Liver (tissue), 9 donors: ENCODE measurements around the gene NXPH2. TPM values are rescaled to one million over a fixed set of nuclear protein-coding genes. Genes with fewer than 3 reads are reported as not detected.
"Not testable (repeated sequence)": the region's sequence is repeated elsewhere in the genome, so short reads cannot be mapped to it uniquely, and the experiment has no call there.

Experiments used
- DNase-seq: peaks from one replicate; pipeline ENCODE4 v3.0.0-alpha.2; 2017; ENCODE audit warnings: low spot score
- H3K27ac ChIP-seq, 2 donors: one replicate each; pipeline ENCODE4 v1.7.0; 2013; ENCODE audit warnings: inconsistent platforms in 2 of 2, low read length in 2 of 2, control low read depth in 1 of 2, low read depth in 1 of 2, mild to moderate bottlenecking in 1 of 2
- H3K27me3 ChIP-seq, 4 donors: one replicate each; pipeline versions ENCODE4 v1.6.1 to v1.7.0; 2013; ENCODE audit warnings: low read length in 3 of 4, inconsistent platforms in 1 of 4, mild to moderate bottlenecking in 1 of 4, moderate library complexity in 1 of 4; ENCODE audit not compliant: control insufficient read depth in 4 of 4, insufficient read depth in 4 of 4
- H3K36me3 ChIP-seq, 4 donors: one replicate each; pipeline versions ENCODE4 v1.6.1 to v1.7.0; 2013; ENCODE audit warnings: low read length in 3 of 4, mild to moderate bottlenecking in 3 of 4, low read depth in 1 of 4, moderate library complexity in 1 of 4; ENCODE audit not compliant: control insufficient read depth in 4 of 4, insufficient read depth in 3 of 4
- H3K4me1 ChIP-seq, 4 donors: one replicate each; pipeline versions ENCODE4 v1.6.1 to v1.7.0; 2013; ENCODE audit warnings: low read length in 3 of 4, mild to moderate bottlenecking in 3 of 4, moderate library complexity in 1 of 4; ENCODE audit not compliant: control insufficient read depth in 4 of 4, insufficient read depth in 4 of 4
- H3K4me3 ChIP-seq, 3 donors: one replicate each; pipeline versions ENCODE4 v1.6.1 to v1.7.0; 2013; ENCODE audit warnings: low read length in 3 of 3, control low read depth in 1 of 3, low read depth in 1 of 3, mild to moderate bottlenecking in 1 of 3
- H3K9ac ChIP-seq, 2 donors: one replicate each; pipeline ENCODE4 v1.7.0; 2013; ENCODE audit warnings: low read length in 2 of 2, mild to moderate bottlenecking in 2 of 2, moderate library complexity in 2 of 2, control low read depth in 1 of 2, low read depth in 1 of 2
- H3K9me3 ChIP-seq, 4 donors: one replicate each; pipeline versions ENCODE4 v1.6.1 to v1.7.0; 2013; ENCODE audit warnings: low read length in 3 of 4; ENCODE audit not compliant: control insufficient read depth in 4 of 4
- ATF3 ChIP-seq: IDR thresholded peaks from 2 replicates; pipeline ENCODE4 v1.6.1; 2016; ENCODE audit warnings: antibody characterized with exemption
- GABPA ChIP-seq, 2 donors: IDR thresholded peaks in 1 of 2; conservative IDR thresholded peaks in 1 of 2; 2 replicates each; pipeline ENCODE4 v1.6.1; 2016; ENCODE audit warnings: antibody characterized with exemption in 2 of 2, mild to moderate bottlenecking in 1 of 2, moderate library complexity in 1 of 2
- HNF4A ChIP-seq, 2 donors: conservative IDR thresholded peaks; 2 replicates each; pipeline ENCODE4 v1.6.1; 2016; ENCODE audit warnings: antibody characterized with exemption in 2 of 2, mild to moderate bottlenecking in 2 of 2
- HNF4G ChIP-seq: IDR thresholded peaks from 2 replicates; pipeline ENCODE4 v1.6.1; 2016; ENCODE audit warnings: antibody characterized with exemption
- JUND ChIP-seq, 2 donors: IDR thresholded peaks; 2 replicates each; pipeline ENCODE4 v1.6.1; 2016; ENCODE audit warnings: antibody characterized with exemption in 2 of 2
- NR2F2 ChIP-seq: IDR thresholded peaks from 2 replicates; pipeline ENCODE4 v1.6.1; 2016; ENCODE audit warnings: antibody characterized with exemption
- RAD21 ChIP-seq, 2 donors: IDR thresholded peaks; 2 replicates each; pipeline ENCODE4 v1.6.1; 2016; ENCODE audit warnings: antibody characterized with exemption in 2 of 2, mild to moderate bottlenecking in 2 of 2
- REST ChIP-seq: IDR thresholded peaks from 2 replicates; pipeline ENCODE4 v1.6.1; 2016; ENCODE audit warnings: antibody characterized with exemption, mild to moderate bottlenecking
- RXRA ChIP-seq, 2 donors: IDR thresholded peaks; 2 replicates each; pipeline ENCODE4 v1.6.1; 2017 to 2018; ENCODE audit warnings: antibody characterized with exemption in 2 of 2, mild to moderate bottlenecking in 1 of 2
- SP1 ChIP-seq: IDR thresholded peaks from 2 replicates; pipeline ENCODE4 v1.6.1; 2018; ENCODE audit warnings: antibody characterized with exemption, mild to moderate bottlenecking
- TAF1 ChIP-seq: conservative IDR thresholded peaks from 2 replicates; pipeline ENCODE4 v1.6.1; 2016; ENCODE audit warnings: antibody characterized with exemption, mild to moderate bottlenecking
- WGBS: extraction: QIAGEN DNeasy Blood & Tissue Kit; methylation state at CpG from one replicate; pipeline ENCODE4 v1.1.7; 2013; 5-methylcytosine and 5-hydroxymethylcytosine counted together
- polyA plus RNA-seq, 2 donors: library from polyadenylated mRNA; stranded (reverse) in 1 of 2; unstranded in 1 of 2; fragments of 200-250 nt in 1 of 2; fragments of >200 nt in 1 of 2; fragmentation: Nextera tagmentation in 1 of 2; extraction: Ambion mirVana in 1 of 2; gene quantifications; one replicate each; pipeline versions ENCODE4 v1.2.1 to v1.2.3, GENCODE V29; 2013 to 2015
- total RNA-seq, 2 donors: library from RNA; depleted of rRNA; stranded (reverse); fragments of >200 nt; gene quantifications; one replicate each; pipeline ENCODE4 v1.2.3, GENCODE V29; 2014
- TF ChIP-seq, protein P1 (sequence below): IDR thresholded peaks from 2 replicates; pipeline ENCODE4 v1.6.1; 2016; ENCODE audit warnings: antibody characterized with exemption
- TF ChIP-seq, protein P2 (sequence below): fragments of 150-350 bp; IDR thresholded peaks from 2 replicates; pipeline ENCODE4 v1.5.1; 2017; ENCODE audit warnings: improper control_type of control experiment, low read depth, low read length; ENCODE audit not compliant: missing input control
- TF ChIP-seq, protein P3 (sequence below): IDR thresholded peaks from 2 replicates; pipeline ENCODE4 v1.6.1; 2016; ENCODE audit warnings: antibody characterized with exemption
- donor health status: healthy.
- donor health status: healthy.
- donor health status: healthy.
- donor health status: healthy.
- donor health status: healthy.

NXPH2 gene
- total and polyA plus RNA-seq, 4 donors, result 0.15 to 0.19 TPM; not detected in 2

- H3K27ac ChIP-seq, result no peak overlapping the region
- no peak for TF ChIP-seq TAF1
- TF ChIP-seq NR2F2, result no peak
- TF ChIP-seq, protein P1, sequence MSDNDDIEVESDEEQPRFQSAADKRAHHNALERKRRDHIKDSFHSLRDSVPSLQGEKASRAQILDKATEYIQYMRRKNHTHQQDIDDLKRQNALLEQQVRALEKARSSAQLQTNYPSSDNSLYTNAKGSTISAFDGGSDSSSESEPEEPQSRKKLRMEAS, result no peak
- TF ChIP-seq, protein P2, sequence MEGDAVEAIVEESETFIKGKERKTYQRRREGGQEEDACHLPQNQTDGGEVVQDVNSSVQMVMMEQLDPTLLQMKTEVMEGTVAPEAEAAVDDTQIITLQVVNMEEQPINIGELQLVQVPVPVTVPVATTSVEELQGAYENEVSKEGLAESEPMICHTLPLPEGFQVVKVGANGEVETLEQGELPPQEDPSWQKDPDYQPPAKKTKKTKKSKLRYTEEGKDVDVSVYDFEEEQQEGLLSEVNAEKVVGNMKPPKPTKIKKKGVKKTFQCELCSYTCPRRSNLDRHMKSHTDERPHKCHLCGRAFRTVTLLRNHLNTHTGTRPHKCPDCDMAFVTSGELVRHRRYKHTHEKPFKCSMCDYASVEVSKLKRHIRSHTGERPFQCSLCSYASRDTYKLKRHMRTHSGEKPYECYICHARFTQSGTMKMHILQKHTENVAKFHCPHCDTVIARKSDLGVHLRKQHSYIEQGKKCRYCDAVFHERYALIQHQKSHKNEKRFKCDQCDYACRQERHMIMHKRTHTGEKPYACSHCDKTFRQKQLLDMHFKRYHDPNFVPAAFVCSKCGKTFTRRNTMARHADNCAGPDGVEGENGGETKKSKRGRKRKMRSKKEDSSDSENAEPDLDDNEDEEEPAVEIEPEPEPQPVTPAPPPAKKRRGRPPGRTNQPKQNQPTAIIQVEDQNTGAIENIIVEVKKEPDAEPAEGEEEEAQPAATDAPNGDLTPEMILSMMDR, result no peak
- TF ChIP-seq HNF4A (conservative IDR thresholded peaks at IDR 0.05), result no peak
- TF ChIP-seq JUND (IDR thresholded peaks at IDR 0.05), result no peak
- TF ChIP-seq, protein P3, sequence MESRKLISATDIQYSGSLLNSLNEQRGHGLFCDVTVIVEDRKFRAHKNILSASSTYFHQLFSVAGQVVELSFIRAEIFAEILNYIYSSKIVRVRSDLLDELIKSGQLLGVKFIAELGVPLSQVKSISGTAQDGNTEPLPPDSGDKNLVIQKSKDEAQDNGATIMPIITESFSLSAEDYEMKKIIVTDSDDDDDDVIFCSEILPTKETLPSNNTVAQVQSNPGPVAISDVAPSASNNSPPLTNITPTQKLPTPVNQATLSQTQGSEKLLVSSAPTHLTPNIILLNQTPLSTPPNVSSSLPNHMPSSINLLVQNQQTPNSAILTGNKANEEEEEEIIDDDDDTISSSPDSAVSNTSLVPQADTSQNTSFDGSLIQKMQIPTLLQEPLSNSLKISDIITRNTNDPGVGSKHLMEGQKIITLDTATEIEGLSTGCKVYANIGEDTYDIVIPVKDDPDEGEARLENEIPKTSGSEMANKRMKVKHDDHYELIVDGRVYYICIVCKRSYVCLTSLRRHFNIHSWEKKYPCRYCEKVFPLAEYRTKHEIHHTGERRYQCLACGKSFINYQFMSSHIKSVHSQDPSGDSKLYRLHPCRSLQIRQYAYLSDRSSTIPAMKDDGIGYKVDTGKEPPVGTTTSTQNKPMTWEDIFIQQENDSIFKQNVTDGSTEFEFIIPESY, result no peak
- no peak for TF ChIP-seq ATF3
- no peak for TF ChIP-seq RXRA (IDR thresholded peaks at IDR 0.05)
- no peak for TF ChIP-seq HNF4G
- no peak for TF ChIP-seq SP1
- no peak for TF ChIP-seq RAD21 (IDR thresholded peaks at IDR 0.05)
- TF ChIP-seq REST, result no peak
- no peak for TF ChIP-seq GABPA (IDR thresholded peaks at IDR 0.05 in 1 of 2, conservative IDR thresholded peaks at IDR 0.05 in 1 of 2)
- WGBS, result 63% methylated on average over 4 of the region's 4 CpGs
- no peaks in the 10 kb centered on the region for H3K4me1 ChIP-seq
- H3K4me3 ChIP-seq, result no peak overlapping the region
- no peaks in the 10 kb centered on the region for H3K27me3 ChIP-seq
- H3K9me3 ChIP-seq, result no peaks in the 10 kb centered on the region
- DNase-seq, result no peak
- H3K36me3 ChIP-seq, result no peaks in the 10 kb centered on the region
- H3K9ac ChIP-seq, result no peak overlapping the region
Measured at GRCh38 chr2:138648606-138649005, 131.6 kb downstream of the NXPH2 start.

DNA sequence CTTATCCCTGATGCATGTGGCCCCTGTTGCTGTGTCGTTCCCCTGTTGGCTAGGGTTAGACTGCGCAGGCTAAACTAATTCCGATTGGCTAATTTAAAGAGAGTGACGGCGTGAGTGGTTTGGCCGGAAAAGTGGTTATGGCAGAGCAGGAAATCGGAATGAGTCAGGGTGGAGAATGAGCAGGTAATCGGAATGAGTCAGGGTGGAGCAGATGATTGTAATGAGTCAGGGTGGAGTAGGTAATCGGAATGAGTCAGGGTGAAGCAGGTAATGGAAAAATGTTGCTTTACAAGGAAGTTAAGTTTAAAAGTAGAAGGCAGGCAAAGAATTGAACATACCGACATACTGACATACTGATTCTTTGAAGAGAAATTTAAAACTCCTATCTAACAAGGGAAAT lies 135.4 kb downstream of the NXPH2 start:
- H3K4me1 ChIP-seq, H3K36me3 ChIP-seq, H3K27me3 ChIP-seq, H3K9ac ChIP-seq, DNase-seq, H3K27ac ChIP-seq, H3K9me3 ChIP-seq, H3K4me3 ChIP-seq: not testable (repeated sequence)
- 95% methylated on average over 10 of the region's 10 CpGs for WGBS
